Psoas muscle (tissue), 8 donors: ENCODE data around the gene TMEM263. TPM values are rescaled to one million over a fixed set of nuclear protein-coding genes. Genes with fewer than 3 reads are reported as not detected.

Experiments
- ATAC-seq, 4 donors: fragments of 200-7000 bp; cut with Tn5 transposase; one replicate each; pipeline ENCODE4 v1.9.1; 2020; ENCODE audit warnings: moderate library complexity in 3 of 4, mild to moderate bottlenecking in 2 of 4
- DNase-seq, 2 donors: peaks; one replicate each; pipeline ENCODE4 v3.0.0-alpha.2; 2020
- H3K27ac ChIP-seq: fragments of 200-600 bp; one replicate; pipeline ENCODE4 v1.8.0; 2022
- H3K27me3 ChIP-seq, 3 donors: fragments of 200-600 bp in 1 of 3; one replicate each; pipeline versions ENCODE4 v1.6.1 to v1.8.0; 2013 to 2022; ENCODE audit warnings: low read length in 2 of 3, mild to moderate bottlenecking in 2 of 3, moderate library complexity in 1 of 3; ENCODE audit not compliant: insufficient read depth in 3 of 3
- H3K36me3 ChIP-seq, 2 donors: fragments of 200-600 bp in 1 of 2; one replicate each; pipeline versions ENCODE4 v1.6.1 to v1.8.0; 2013 to 2022; ENCODE audit warnings: low read depth in 1 of 2, mild to moderate bottlenecking in 1 of 2, moderate library complexity in 1 of 2; ENCODE audit not compliant: insufficient read depth in 1 of 2
- H3K4me1 ChIP-seq: fragments of 200-600 bp; one replicate; pipeline ENCODE4 v1.8.0; 2022
- H3K4me3 ChIP-seq: fragments of 200-600 bp; one replicate; pipeline ENCODE4 v1.8.0; 2022; ENCODE audit warnings: mild to moderate bottlenecking
- H3K9me3 ChIP-seq: fragments of 200-600 bp; one replicate; pipeline ENCODE4 v1.8.0; 2022
- WGBS, 3 donors: extraction: QIAGEN DNeasy Blood & Tissue Kit; methylation state at CpG; one replicate each; pipeline versions ENCODE4 v1.1.6 to v1.1.7; 2013; 5-methylcytosine and 5-hydroxymethylcytosine counted together
- intact Hi-C, 2 donors: fragments of 100-400 bp; cut with DNase I; formaldehyde crosslinking; loops; one replicate each; pipeline versions ENCODE4 v1.11.0 to v1.14.2; 2022
- polyA plus RNA-seq, 3 donors: library from polyadenylated mRNA; stranded (reverse); fragments of 200-250 nt; gene quantifications; one replicate each; pipeline ENCODE4 v1.2.3, GENCODE V29; 2013
- total RNA-seq, 4 donors: library from RNA; stranded (reverse); fragmentation: NEBNext Ultra II Directional in 2 of 4; extraction: Animal tissue kit (Norgen Biotek cat#: 25700) in 2 of 4; gene quantifications; one replicate each; pipeline versions ENCODE4 v1.2.1 to v1.2.4, GENCODE V29; 2021 to 2023
- TF ChIP-seq, protein P1 (sequence below): fragments of 200-600 bp; IDR thresholded peaks from one replicate; pipeline ENCODE4 v1.8.0; 2022; ENCODE audit warnings: antibody characterized with exemption
- donor health status: healthy with polysubstance abuse.
- donor health status: DM: no; HTN: no; CAD: no; lungs with moderate emphysema.
- donor health status: Bipolar disorder and iron deficiency.
- donor health status: healthy.
- donor health status: DM: yes; HTN: yes; CAD: no.
- donor health status: DM: no; HTN: no; CAD: no.
- donor health status: DM: no; HTN: no; CAD: no.
- donor health status: DM: yes; HTN: yes; CAD: no.

Gene TMEM263
- total and polyA plus RNA-seq, 7 donors = 9.5 to 20.8 (median 15.5) TPM

DNA sequence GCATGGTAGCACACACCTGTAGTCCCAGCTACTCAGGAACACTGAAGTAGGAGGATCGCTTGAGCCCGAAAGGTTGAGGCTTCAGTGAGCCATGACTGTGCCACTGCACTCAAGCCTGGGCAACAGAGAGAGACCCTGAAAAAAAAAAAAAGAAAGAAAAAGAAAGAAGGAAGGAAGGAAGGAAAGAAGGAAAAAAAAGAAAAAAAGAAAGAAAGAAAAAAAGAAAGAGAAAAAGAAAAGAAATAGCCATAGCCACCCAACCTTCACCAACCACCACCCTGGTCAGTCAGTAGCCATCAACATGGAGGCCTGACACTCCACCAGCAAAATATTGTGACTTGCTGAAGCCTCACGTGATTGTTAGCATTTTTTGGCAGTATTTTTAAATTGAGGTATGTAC is 21.4 kb upstream of the TMEM263 start:
- Histone ChIP-seq H3K36me3 (no peaks in the 10 kb centered on the region), H3K4me3 (no peak overlapping the region), H3K4me1 (no peaks in the 10 kb centered on the region), H3K27me3 (peaks cover 0 to 3% (median 0%) of the 10 kb centered on the region in 3 donors), H3K9me3 (no peaks in the 10 kb centered on the region), H3K27ac (no peak overlapping the region)
- intact Hi-C loops = no loop called here
- ATAC-seq = no peak
- TF ChIP-seq, protein P1, sequence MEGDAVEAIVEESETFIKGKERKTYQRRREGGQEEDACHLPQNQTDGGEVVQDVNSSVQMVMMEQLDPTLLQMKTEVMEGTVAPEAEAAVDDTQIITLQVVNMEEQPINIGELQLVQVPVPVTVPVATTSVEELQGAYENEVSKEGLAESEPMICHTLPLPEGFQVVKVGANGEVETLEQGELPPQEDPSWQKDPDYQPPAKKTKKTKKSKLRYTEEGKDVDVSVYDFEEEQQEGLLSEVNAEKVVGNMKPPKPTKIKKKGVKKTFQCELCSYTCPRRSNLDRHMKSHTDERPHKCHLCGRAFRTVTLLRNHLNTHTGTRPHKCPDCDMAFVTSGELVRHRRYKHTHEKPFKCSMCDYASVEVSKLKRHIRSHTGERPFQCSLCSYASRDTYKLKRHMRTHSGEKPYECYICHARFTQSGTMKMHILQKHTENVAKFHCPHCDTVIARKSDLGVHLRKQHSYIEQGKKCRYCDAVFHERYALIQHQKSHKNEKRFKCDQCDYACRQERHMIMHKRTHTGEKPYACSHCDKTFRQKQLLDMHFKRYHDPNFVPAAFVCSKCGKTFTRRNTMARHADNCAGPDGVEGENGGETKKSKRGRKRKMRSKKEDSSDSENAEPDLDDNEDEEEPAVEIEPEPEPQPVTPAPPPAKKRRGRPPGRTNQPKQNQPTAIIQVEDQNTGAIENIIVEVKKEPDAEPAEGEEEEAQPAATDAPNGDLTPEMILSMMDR = no peak
- DNase-seq = no peak
- 75 to 89% (median 80%) methylated on average over 3 of the region's 3 CpGs for WGBS, 3 donors

DNA sequence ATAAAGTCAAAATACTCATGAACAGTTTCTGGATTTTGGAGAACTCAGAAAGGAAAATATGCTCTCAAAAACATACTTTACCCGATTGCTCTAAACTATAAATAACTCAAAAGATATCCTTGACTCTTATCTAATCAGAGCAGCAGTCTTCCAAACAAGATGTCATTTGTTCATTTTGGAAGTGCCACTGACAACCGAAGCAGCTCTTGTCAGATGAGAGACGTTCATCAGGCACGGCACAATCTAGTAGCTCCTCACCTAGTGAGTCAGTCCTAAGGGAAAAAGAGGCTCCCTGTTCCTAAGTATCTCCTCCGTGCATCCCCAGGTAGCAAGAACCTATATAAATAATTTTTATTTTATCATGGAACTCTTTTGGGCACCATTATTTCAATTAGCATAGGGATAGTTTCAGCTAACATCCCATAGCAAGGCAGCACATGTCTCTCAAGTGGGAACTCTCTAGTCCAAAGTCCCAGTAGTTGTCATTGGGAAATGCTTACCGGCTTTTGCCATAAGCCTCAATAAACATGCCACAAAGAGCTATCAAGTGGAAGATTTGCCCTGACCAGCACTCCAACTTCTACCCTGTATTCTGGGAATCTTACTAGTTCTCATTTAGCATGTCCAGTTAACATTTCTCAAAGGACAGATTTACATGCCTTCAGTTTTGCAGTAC is 14.1 kb upstream of the TMEM263 start:
- Histone ChIP-seq H3K4me1 (no peaks in the 10 kb centered on the region), H3K27ac (no peak overlapping the region), H3K9me3 (no peaks in the 10 kb centered on the region), H3K4me3 (no peak overlapping the region), H3K27me3 (no peaks in the 10 kb centered on the region), H3K36me3 (no peaks in the 10 kb centered on the region)
- DNase-seq = no peak
- TF ChIP-seq, protein P1 = no peak
- intact Hi-C loops = no loop called here
- ATAC-seq = no peak
- WGBS, 3 donors = 57 to 75% (median 66%) methylated on average over 6 of the region's 6 CpGs

- intact Hi-C loops = no loop called here
- WGBS, 3 donors = 68 to 88% (median 70%) methylated on average over 2 of the region's 2 CpGs
- Histone ChIP-seq H3K36me3 (no peaks in the 10 kb centered on the region), H3K27me3 (no peaks in the 10 kb centered on the region), H3K4me3 (no peak overlapping the region), H3K9me3 (no peaks in the 10 kb centered on the region), H3K27ac (no peak overlapping the region), H3K4me1 (no peaks in the 10 kb centered on the region)
- no peak for DNase-seq
- ATAC-seq = no peak
- TF ChIP-seq, protein P1 = no peak
Observed at GRCh38 chr12:106942775-106943174, 12.9 kb upstream of the TMEM263 start.

DNA sequence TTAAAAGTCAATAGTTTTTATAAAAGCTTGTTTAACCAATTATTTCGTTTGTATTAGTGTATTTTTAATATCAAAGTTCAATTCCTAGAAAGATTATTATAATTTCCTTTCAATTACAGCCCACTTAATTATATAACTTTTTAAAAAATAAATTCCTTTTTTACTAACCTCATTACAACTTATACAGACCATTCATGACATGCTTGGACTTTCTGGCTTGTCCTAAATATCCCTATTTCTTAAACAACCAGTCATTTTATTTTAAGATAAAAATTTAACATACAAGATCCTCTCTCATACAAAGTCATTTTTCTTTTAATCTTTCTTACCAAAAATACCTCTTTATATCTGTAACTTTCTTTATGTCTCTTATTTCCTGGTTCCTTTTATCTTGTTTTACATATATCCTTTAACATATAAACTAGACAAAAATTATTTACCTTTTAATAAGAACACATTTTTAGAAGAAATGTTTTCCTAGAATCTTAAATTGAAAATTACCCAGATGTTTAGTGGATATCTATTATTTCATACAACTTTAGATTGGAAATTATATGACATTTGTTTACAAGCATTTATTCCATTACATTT is 10.4 kb upstream of the TMEM263 start:
- Histone ChIP-seq H3K4me1 (no peaks in the 10 kb centered on the region), H3K27ac (no peak overlapping the region), H3K36me3 (no peaks in the 10 kb centered on the region), H3K4me3 (no peak overlapping the region), H3K9me3 (no peaks in the 10 kb centered on the region), H3K27me3 (no peaks in the 10 kb centered on the region)
- DNase-seq = no peak
- ATAC-seq = no peak
- TF ChIP-seq, protein P1 = no peak
- WGBS, 3 donors = 18 to 43% (median 23%) methylated on average over 1 of the region's 1 CpG
- intact Hi-C loops = no loop called here

- ATAC-seq (no peak), DNase-seq (no peak)
- Histone ChIP-seq H3K4me3 (no peak overlapping the region), H3K27me3 (no peaks in the 10 kb centered on the region), H3K36me3 (no peaks in the 10 kb centered on the region), H3K9me3 (no peaks in the 10 kb centered on the region), H3K4me1 (no peaks in the 10 kb centered on the region), H3K27ac (no peak overlapping the region)
- intact Hi-C loops = no loop called here
- TF ChIP-seq, protein P1 = no peak
Observed at GRCh38 chr12:106947461-106947860, 8.2 kb upstream of the TMEM263 start.
